ACHN (cell line): Measurements from ENCODE around the gene ARAP3.
A peak's percentile ranks its signal among the peaks of the same experiment; 100 is the strongest.

ENCODE experiments used
- DNase-seq: peaks from one replicate; pipeline ENCODE4 v3.0.0-alpha.2; 2015
- in situ Hi-C: cut with HindIII; loops from 2 replicates; pipeline ENCODE4 v1.10.0; 2017; ENCODE audit warnings: low sequenced_read_pairs, low pct_ligation_motif_present, low pct_unique_long_range_greater_than_20kb

ARAP3 gene

GRCh38 chr5:141649972-141650371, 32.1 kb downstream of the ARAP3 start:
- in situ Hi-C loops: no loop called here
- no peak for DNase-seq

GRCh38 chr5:141649056-141649688, 32.9 kb downstream of the ARAP3 start:
- no peak for DNase-seq
- in situ Hi-C loops: no loop called here

- in situ Hi-C loops: no loop called here
- DNase-seq: no peak
These were observed 34.2 kb downstream of the ARAP3 start for GRCh38 chr5:141647851-141648250.

GRCh38 chr5:141647242-141647641, 34.8 kb downstream of the ARAP3 start:
- no peak for DNase-seq
- in situ Hi-C loops: no loop called here

- in situ Hi-C loops: no loop called here
- DNase-seq: no peak
These were observed 36.0 kb downstream of the ARAP3 start for GRCh38 chr5:141646026-141646425.

- in situ Hi-C loops: no loop called here
- peak; percentile 88 for DNase-seq
These were observed 40.3 kb downstream of the ARAP3 start for GRCh38 chr5:141641634-141642267.

- in situ Hi-C loops: no loop called here
- DNase-seq: no peak
These were observed 41.3 kb downstream of the ARAP3 start for GRCh38 chr5:141640698-141641097.

GRCh38 chr5:141640051-141640415, 42.0 kb downstream of the ARAP3 start:
- no peak for DNase-seq
- in situ Hi-C loops: no loop called here

- in situ Hi-C loops: no loop called here
These were observed 42.5 kb downstream of the ARAP3 start for GRCh38 chr5:141639357-141640050.

GRCh38 chr5:141638771-141639170, 43.3 kb downstream of the ARAP3 start:
- in situ Hi-C loops: no loop called here
- no peak for DNase-seq

More at GRCh38 chr5:141639357-141640050, 42.5 kb downstream of the ARAP3 start:
- no peak for DNase-seq

GRCh38 chr5:141637767-141638419, 44.1 kb downstream of the ARAP3 start:
- DNase-seq: peak; percentile 46
- in situ Hi-C loops: no loop called here

GRCh38 chr5:141637123-141637766, 44.8 kb downstream of the ARAP3 start:
- DNase-seq: peak; percentile 6
- in situ Hi-C loops: no loop called here

- peak; percentile 87 for DNase-seq
- in situ Hi-C loops: no loop called here
These were observed 45.5 kb downstream of the ARAP3 start, which contains the start of the genes HDAC3 and RELL2 for GRCh38 chr5:141636413-141637122. Gene HDAC3 (minus strand): TSS chr5:141636849. CDS start chr5:141636790, 59 bp downstream. Gene RELL2 (plus strand): TSS chr5:141636997. CDS start chr5:141638226, 1,229 bp downstream.

GRCh38 chr5:141636106-141636412, 46.0 kb downstream of the ARAP3 start:
- in situ Hi-C loops: no loop called here

GRCh38 chr5:141635646-141636045, 46.4 kb downstream of the ARAP3 start:
- no peak for DNase-seq
- in situ Hi-C loops: no loop called here

More at GRCh38 chr5:141636106-141636412, 46.0 kb downstream of the ARAP3 start:
- DNase-seq: no peak

GRCh38 chr5:141634720-141635119, 47.3 kb downstream of the ARAP3 start:
- no peak for DNase-seq
- in situ Hi-C loops: no loop called here

- in situ Hi-C loops: no loop called here
- no peak for DNase-seq
These were observed 48.0 kb downstream of the ARAP3 start for GRCh38 chr5:141633871-141634561.

GRCh38 chr5:141632650-141633049, 49.4 kb downstream of the ARAP3 start:
- in situ Hi-C loops: no loop called here
- no peak for DNase-seq
